GM15510 (cell line): ENCODE results near the gene RPS6KA5.

Experiments
- POLR2A ChIP-seq: IDR thresholded peaks from 3 replicates; pipeline ENCODE4 v1.6.1; 2011; ENCODE audit warnings: borderline replicate concordance; ENCODE audit not compliant: insufficient read length; ENCODE audit errors: extremely low read depth

The RPS6KA5 gene

DNA sequence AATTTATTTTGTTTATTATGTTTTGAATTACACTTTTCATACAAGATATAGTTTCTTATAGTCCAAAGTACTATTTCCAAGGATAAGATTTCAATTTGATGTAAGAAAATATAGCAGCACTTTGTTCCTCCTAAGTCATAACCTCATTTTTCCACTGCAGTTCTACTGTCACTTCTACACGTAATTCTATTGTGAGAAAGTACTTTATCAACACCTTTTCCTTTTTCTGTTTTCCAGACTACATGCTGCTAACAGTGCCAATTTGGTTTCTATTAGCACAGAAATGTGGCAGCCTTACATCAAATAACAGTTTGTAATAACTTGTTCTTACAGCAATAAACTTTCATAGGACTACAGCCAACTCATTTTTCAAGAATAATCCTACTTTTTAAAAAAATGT, 45.0 kb downstream of the RPS6KA5 start:
- no peak for TF ChIP-seq POLR2A

DNA sequence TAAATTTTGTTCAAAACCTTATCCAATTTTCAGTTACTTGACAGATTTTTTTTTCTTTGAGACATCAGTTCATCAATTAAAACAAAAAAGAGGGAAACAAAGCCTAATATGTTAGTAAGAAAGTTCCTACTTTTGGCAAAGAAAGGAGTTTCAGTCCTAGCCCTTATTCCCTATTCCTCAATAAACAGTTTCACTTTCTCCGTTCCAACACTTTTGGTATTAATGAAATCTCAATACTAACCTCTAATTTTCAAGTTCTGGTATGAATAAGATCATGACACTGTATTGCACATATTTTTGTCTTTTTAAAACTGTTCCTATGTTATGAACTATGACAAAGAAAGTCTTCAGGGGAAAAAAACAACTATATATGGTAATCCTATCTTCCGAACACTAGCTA, 48.4 kb downstream of the RPS6KA5 start:
- TF ChIP-seq POLR2A, result no peak

DNA sequence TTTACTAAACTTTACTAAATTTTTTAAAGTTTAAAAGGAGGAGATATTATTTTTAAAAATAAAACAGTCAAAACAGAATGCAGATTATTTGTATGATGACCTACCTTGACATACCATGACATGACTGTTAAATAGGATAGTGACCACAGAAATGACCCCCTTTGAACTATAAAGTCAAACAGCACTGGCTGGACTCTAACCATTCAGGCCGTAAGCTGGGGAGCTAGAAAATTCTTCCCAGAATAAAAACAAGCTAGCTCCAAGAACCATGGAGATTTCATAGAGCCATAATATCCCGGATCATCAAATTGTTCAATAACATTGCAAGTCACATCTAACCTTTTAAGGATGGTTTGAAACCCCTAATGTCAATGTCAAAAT, 50.3 kb downstream of the RPS6KA5 start:
- TF ChIP-seq POLR2A, result no peak

DNA sequence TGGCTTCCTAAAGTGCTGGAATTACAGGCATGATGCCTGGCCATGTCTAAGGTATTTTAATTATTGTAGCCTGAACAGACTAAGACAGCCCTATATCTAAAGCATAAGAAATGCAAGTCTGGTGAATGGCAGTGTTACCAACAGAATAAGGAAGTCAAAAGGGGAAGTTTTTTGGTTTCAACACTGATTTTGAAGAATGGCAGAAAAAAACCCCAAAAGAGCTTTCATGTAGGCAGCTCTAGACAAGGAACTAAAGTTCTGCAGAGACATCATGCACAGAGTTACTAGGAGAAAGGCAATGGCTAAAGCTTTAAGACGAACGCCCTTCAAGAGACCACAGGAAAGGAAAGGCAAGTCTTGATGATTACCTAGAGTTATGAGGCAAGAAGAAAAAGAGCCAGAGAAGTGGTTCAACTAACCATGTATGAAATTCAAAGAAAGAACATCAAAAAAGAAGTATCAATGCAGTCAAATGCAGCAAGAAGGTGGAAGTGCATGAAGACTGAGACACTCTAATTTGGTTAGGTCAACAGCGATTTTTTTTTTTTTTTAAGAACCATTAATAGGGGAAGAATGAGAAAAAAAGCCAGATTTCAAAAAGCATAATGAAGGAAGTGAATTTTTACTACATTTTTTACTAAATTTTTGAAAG, 50.8 kb downstream of the RPS6KA5 start:
- no peak for TF ChIP-seq POLR2A

- no peak for TF ChIP-seq POLR2A
These were observed 51.6 kb downstream of the RPS6KA5 start for GRCh38 chr14:91008759-91009409.

DNA sequence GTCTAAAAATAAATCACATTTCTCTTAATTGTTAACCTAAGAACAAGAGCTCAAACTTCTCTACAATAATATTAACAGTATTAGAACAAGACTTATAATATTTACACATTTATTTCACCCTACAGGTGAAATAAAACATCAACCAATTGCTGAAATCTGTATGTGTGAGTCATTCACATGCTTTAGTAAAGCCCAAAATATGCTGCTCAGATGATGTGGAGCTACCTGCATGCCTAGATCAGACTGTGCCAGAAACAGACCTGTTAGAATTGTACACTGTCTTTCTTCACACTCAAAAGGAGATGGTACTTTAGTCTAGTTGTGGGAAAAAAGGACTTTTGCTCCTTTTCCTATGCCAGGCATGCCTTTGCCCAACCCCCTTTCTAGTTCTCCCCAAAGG, 54.7 kb downstream of the RPS6KA5 start:
- no peak for TF ChIP-seq POLR2A

DNA sequence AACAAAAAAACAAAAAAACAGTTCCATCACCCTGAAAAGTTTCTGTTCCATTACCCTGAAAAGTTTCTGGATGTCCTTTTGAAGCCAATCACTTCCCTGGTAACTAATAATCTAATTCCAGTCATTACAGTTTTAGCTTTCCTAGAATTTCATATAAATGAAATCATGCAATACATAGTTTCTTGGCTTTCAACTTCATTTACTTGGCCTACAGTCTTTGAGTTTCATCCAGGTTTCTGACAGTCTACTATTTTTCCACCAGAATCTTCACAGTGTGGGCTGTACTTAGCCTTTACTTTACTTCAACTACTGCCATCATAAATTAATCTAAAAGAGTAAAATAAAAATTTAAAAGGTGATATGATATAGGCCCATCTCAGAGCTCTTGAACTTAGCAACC, 55.5 kb downstream of the RPS6KA5 start:
- TF ChIP-seq POLR2A, result no peak

GRCh38 chr14:90999299-90999698, 61.1 kb downstream of the RPS6KA5 start:
- no peak for TF ChIP-seq POLR2A

DNA sequence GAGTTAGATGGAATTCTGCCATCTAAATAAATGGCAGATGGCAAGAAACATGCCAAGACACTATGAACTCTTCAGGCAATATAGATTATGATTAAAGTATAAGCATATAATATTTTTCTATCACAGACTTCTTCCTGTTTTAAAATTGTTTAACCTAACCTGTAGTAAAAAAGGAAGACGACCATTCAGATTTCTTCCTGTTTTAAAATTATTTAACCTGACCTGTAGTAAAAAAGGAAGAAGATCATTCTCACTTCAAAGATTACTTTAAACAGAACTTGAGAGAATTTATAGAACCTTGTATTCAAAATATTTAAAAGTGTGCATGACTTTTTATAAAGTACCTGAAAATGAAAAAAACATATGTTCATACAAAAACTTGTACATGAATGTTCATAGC, 63.5 kb downstream of the RPS6KA5 start:
- no peak for TF ChIP-seq POLR2A

DNA sequence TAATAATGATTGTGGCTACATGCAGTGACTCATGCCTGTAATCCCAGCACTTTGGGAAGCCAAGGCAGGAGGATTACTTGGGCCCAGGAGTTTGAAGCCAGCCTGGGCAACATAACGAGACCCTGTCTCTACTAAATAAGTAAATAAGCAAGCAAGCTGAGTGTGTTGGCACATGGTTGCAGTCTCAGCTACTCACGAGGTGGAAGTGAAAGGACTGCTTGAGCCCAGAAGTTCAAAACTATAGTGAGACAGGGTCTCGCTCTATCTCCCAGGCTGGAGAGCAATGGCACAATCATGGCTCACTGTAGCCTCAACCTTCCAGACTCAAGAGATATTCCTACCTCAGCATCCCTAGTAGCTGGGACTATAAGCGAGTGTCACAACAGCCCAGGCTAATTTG, 64.7 kb downstream of the RPS6KA5 start:
- TF ChIP-seq POLR2A, result no peak

GRCh38 chr14:90993792-90994191, 66.6 kb downstream of the RPS6KA5 start:
- no peak for TF ChIP-seq POLR2A

DNA sequence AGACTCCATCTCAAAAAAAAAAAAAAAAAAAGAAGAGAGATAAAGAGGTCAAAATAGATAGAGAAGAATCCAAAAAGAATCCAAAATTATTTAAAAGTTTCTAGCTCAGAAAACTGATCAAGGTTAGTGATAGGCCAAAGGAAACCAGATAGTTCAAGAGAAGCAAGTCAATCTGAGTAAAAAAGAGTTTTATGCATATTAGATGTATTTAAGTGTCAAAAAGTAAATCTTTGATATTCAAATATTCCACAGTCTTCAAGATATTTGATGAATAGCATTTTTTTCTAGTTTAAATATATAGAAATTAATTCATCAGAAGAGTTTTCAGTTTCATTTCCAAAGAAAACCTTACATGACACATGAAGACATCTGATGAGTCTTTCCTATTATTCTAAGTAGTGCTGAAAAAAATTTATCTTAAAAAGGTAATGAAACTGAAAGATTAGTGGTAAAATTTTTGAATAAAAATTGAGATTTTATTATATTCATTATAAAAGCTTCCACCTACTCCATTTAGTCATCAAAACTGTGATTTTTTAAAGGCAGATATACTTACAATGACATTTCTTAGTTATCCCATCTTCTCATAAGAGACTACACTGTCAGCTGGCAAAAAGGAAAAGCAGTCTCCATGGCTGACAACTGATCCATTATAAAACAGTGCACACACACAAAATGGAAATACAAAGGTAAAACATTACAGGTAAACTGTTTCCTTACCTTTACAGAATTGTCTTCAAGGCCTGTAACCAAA, 68.6 kb downstream of the RPS6KA5 start:
- no peak for TF ChIP-seq POLR2A

GRCh38 chr14:90990141-90990540, 70.3 kb downstream of the RPS6KA5 start:
- no peak for TF ChIP-seq POLR2A

GRCh38 chr14:90987140-90987539, 73.3 kb downstream of the RPS6KA5 start:
- no peak for TF ChIP-seq POLR2A

GRCh38 chr14:90986510-90986909, 73.9 kb downstream of the RPS6KA5 start:
- no peak for TF ChIP-seq POLR2A
